Loucy (cell line): ENCODE data around the gene SERPINE1.

Experiments used
- CTCF ChIP-seq: fragments of 200-600 bp; sonication (generic); conservative IDR thresholded peaks from 2 replicates; pipeline ENCODE4 v1.5.1; 2014; ENCODE audit warnings: mild to moderate bottlenecking, antibody characterized with exemption, low read length
- EZH2phosphoT487 ChIP-seq: fragments of 200-600 bp; IDR thresholded peaks from 2 replicates; pipeline ENCODE4 v1.6.1; 2018; ENCODE audit warnings: antibody characterized with exemption, mild to moderate bottlenecking, moderate library complexity, borderline replicate concordance

GRCh38 chr7:101153969-101154692 lies 27.2 kb downstream of the SERPINE1 start, which contains the start of gene AP1S1:
- TF ChIP-seq CTCF: no peak
- TF ChIP-seq EZH2phosphoT487: no peak
